NCI-H460 (cell line): ENCODE data around the gene TEX14. TPM values are rescaled to one million over a fixed set of nuclear protein-coding genes. Genes with fewer than 3 reads are reported as not detected.
"Not testable (repeated sequence)": the region's sequence is repeated elsewhere in the genome, so short reads cannot be mapped to it uniquely, and the experiment has no call there.

Experiments used
- DNase-seq: peaks from one replicate; pipeline ENCODE4 v3.0.0-alpha.2; 2016; ENCODE audit warnings: low read depth; ENCODE audit errors: extremely low read depth
- total RNA-seq: library from RNA; depleted of rRNA; stranded (reverse); fragments of >200 nt; shearing (Covaris generic); gene quantifications from 2 replicates; pipeline ENCODE4 v1.2.3, GENCODE V29; 2014

The TEX14 gene
- total RNA-seq, 1 experiment from 2014 or later: 0.10 TPM

GRCh38 chr17:58690033-58690432 lies 1.8 kb downstream of the TEX14 start:
- not testable (repeated sequence) for DNase-seq

GRCh38 chr17:58688521-58688920 lies 3.3 kb downstream of the TEX14 start:
- DNase-seq: no peak

DNA sequence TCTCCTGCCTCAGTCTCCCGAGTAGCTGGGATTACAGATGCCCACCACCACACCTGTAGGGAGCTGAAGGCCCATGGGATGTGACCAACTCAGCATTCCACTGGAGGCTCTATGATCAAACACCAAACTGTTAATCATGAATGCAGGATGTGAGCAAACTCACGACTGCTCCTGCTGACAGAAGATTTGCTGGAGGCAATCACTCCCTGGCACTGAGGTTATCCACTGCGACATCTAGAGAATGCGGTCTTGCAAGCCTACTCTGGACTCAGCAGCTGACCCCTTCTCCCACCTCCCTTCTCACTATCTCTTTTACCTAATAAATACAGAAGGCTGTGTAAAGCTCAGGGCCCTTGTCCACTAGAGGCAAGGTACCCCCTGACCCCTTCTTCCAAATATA lies 4.9 kb downstream of the TEX14 start:
- DNase-seq: no peak

- not testable (repeated sequence) for DNase-seq
These were observed 7.4 kb downstream of the TEX14 start for GRCh38 chr17:58684462-58684861.

- DNase-seq: no peak
These were observed 7.8 kb downstream of the TEX14 start for GRCh38 chr17:58684003-58684402.

GRCh38 chr17:58680038-58680369 lies 11.8 kb downstream of the TEX14 start:
- no peak for DNase-seq

- peak; percentile 99 for DNase-seq
These were observed 12.4 kb downstream of the TEX14 start for GRCh38 chr17:58679263-58680037.

DNA sequence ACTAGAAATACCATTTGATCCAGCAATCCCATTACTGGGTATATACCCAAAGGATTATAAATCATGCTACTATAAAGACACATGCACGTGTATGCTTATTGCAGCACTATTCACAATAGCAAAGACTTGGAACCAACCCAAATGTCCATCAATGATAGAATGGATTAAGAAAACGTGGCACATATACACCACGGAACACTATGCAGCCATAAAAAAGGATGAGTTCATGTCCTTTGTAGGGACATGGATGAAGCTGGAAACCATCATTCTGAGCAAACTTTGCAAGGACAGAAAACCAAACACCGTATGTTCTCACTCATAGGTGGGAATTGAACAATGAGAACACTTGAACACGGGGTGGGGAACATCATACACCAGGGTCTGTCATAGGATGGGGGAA lies 13.6 kb downstream of the TEX14 start:
- not testable (repeated sequence) for DNase-seq

DNA sequence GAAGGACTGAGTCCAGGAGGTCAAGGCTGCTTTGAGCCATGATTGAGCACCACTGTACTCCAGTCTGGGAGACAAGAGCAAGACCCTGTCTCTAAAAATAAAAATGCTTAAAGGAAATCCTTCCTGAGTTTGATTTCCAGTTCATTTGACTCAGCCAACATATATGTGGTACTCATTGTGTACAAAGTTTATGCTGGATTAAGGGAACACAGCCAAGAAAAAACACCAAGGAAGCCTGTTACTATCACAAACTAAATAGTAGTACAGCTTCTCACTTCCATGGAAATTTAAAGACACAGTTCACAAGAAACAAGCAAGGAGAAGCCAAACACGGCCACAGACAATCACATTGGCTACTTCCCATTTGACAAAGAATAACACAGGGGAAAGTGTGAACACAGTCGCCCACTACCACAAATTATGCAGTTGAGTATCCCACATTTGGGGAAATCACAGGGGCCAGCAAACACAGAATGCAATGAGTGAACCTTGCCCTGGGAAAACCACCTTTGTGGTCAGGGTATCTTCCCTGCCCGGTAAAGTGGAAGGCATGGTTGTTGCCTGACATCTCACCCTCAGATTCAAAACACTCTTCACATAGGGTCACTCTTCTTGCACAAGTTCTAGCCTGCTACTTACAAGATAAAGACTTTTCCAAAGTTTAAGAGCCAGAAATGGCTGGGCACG lies 14.5 kb downstream of the TEX14 start:
- DNase-seq: no peak

- no peak for DNase-seq
These were observed 19.9 kb downstream of the TEX14 start for GRCh38 chr17:58671969-58672368.

GRCh38 chr17:58669853-58670252 lies 22.0 kb downstream of the TEX14 start:
- DNase-seq: no peak

- no peak for DNase-seq
These were observed 23.3 kb downstream of the TEX14 start for GRCh38 chr17:58668598-58668935.

DNA sequence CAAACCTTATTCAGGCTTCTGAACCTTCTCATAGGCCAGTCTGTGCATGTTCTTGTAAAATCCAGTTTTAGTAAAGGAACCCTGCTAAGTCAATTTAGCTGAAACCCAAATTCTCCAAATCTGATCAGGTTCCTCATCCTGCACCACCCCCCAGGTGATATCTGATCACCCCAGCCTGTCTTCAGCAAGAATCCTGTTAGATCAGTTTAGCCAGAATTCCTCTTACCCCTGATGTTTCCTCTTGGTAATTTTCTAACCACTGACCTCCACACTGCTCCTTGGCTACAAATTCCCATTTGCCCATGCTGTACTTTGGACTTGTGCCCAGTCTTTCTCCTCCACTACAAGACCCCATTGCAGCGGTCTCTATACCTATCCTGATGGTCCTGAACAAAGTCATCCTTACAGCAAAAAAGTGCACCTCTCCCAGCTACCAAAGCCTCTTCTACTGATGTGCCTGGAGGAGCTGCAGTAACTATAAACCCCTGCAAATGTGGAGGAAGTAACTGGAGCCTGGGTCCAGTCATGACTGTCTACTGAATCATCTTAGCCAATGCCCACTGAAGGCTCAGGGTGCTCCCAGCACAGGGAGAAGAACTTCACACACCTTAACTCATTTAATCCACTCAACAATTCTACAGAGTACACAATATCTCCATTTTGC lies 23.8 kb downstream of the TEX14 start:
- DNase-seq: no peak

GRCh38 chr17:58666858-58667267 lies 25.0 kb downstream of the TEX14 start:
- DNase-seq: no peak

- DNase-seq: no peak
These were observed 25.6 kb downstream of the TEX14 start for GRCh38 chr17:58665946-58666857.

GRCh38 chr17:58664302-58664701 lies 27.5 kb downstream of the TEX14 start:
- DNase-seq: no peak

- no peak for DNase-seq
These were observed 30.3 kb downstream of the TEX14 start for GRCh38 chr17:58661499-58661898.

DNA sequence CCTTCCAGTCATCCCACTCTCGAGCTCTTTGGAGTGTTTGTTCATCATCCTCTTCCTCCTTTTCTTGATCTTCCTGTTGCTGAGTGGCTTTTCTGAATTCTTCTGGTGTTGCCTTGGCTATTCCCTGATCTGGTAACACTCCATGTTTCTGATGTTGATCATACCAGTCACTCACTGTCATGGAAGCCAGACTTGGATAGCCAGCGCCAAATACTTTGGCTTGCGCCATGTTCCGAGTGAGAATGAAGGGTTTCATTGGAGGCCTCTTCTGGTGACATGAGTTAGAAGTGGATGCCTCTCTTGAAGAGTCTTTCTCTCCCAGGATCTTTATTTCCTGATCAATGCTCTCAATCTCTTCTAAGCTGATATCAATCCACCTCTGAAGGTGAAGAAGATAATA lies 31.2 kb downstream of the TEX14 start:
- DNase-seq: no peak

DNA sequence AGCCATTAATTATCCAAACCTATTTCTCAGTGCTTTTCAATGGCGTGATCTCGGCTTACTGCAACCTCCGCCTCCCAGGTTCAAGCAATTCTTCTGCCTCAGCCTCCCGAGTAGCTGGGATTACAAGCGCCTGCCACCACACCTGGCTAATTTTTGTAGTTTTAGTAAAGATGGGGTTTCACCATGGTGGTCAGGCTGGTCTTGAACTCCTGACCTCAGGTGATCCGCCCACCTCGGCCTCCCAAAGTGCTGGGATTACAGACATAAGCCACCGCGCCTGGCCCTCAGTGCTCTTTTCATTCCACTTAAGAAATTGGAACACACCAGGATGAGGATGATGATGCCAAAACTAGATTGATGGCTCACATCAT lies 32.1 kb downstream of the TEX14 start:
- not testable (repeated sequence) for DNase-seq

DNA sequence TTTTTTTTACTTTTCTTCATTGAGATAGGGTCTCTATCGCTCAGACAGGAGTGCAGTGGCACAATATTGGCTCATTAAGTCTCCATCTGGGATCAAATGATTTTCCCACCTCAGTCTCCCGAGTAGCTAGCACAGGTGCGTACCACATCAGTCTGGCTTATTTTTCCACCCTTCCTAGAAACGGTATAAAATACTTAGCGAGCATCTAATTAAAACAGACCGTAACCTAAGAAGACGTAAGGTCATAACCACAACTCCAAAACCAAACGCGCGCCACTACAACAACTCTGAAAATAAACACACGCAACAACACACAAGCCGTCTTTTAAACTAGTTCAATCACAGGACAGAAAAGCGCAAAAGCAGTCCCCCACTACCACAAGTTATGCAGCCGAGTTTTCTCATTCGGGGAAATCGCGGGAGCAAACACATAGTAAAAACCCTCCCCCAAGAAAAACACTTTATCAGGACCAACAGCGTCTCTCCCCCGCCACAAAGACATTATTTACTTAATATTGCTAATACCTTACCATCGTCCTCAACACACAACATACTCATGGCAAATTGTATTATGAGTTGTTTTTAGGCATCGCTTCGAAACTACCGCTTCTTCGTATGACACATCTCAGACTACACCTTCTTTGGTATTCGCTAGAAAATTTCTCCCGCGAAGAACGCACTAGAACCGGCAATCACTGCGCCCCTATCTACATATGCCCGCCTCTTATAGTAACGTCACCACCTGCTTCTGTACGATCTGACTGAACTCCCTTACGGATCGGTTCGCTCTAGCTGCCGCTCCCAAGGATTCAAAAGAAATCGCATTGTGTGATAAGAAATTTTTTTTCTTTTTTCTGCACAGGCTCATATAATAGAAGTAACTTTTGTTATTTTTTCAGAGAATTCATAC lies 32.8 kb downstream of the TEX14 start:
- peak; percentile 97 for DNase-seq
